ENCODE results near the gene TRNAU1AP. TPM values are rescaled to one million over a fixed set of nuclear protein-coding genes. Genes with fewer than 3 reads are reported as not detected.

TRNAU1AP gene
- total RNA-seq, result 33.4 and 41.0 TPM in 2 replicates

GRCh38 chr1:28552758-28553663 is at the start of gene TRNAU1AP:
Gene TRNAU1AP (plus strand): TSS chr1:28553085. CDS start chr1:28553111, 26 bp downstream.

GRCh38 chr1:28505406-28506187 is 47.3 kb upstream of the TRNAU1AP start, which contains the start of gene RCC1:
Gene RCC1 (plus strand): TSS chr1:28506043. CDS start chr1:28529867, 23,824 bp downstream.

GRCh38 chr1:28591708-28592320 is 38.9 kb downstream of the TRNAU1AP start, which contains the start of gene RAB42:
Gene RAB42 (plus strand): TSS chr1:28592265. CDS start chr1:28592512, 247 bp downstream.

Other genes with a start within 250 kb of the TRNAU1AP start
- 15.2 and 23.1 TPM in 2 replicates for gene MED18, start 224.0 kb upstream of the TRNAU1AP start, total RNA-seq
- gene PHACTR4, start 183.3 kb upstream of the TRNAU1AP start, total RNA-seq, result 6.3 and 11.4 TPM in 2 replicates
- gene RCC1, start 47.0 kb upstream of the TRNAU1AP start, total RNA-seq, result 21.7 and 22.6 TPM in 2 replicates
- gene RAB42, start 39.2 kb downstream of the TRNAU1AP start, total RNA-seq, result 0.54 and 2.8 TPM in 2 replicates
- 28.4 and 31.6 TPM in 2 replicates for gene TAF12, start 90.0 kb downstream of the TRNAU1AP start, total RNA-seq
- not detected in 2 replicates for gene RNU11, start 95.5 kb downstream of the TRNAU1AP start, total RNA-seq
- 3.6 and 6.2 TPM in 2 replicates for gene GMEB1, start 115.7 kb downstream of the TRNAU1AP start, total RNA-seq
- gene YTHDF2, start 183.9 kb downstream of the TRNAU1AP start, total RNA-seq, result 33.5 and 34.5 TPM in 2 replicates

All from cardiac atrium fibroblast (primary cell).